Fibroblast of pulmonary artery (primary cell): ENCODE data around the gene MRPL17.
A peak's percentile ranks its signal among the peaks of the same experiment; 100 is the strongest.

Experiments
- DNase-seq: peaks from one replicate; pipeline ENCODE4 v3.0.0-alpha.2; 2010; ENCODE audit warnings: low read depth
- H3K4me3 ChIP-seq: replicated peaks from 2 replicates; pipeline ENCODE4 v1.5.1; 2011; ENCODE audit warnings: low read depth, mild to moderate bottlenecking, control low read depth, low read length, moderate library complexity
- CTCF ChIP-seq: IDR thresholded peaks from 2 replicates; pipeline ENCODE4 v1.5.1; 2011; ENCODE audit warnings: mild to moderate bottlenecking, control low read depth, low read length, inconsistent platforms; ENCODE audit errors: missing control alignments

The MRPL17 gene

GRCh38 chr11:6682936-6683861, at the start of gene MRPL17:
Gene MRPL17, minus strand, starts transcription at chr11:6683340. Its CDS starts 44 bp downstream, at chr11:6683296.
- peak within 1 kb of the TSS; percentile 96 for H3K4me3 ChIP-seq
- peak; percentile 80 for TF ChIP-seq CTCF
- peak; percentile 99 for DNase-seq

- no peak overlapping the region for H3K4me3 ChIP-seq
- DNase-seq, result no peak
These were observed 45.0 kb upstream of the MRPL17 start for GRCh38 chr11:6727971-6728760.

GRCh38 chr11:6725386-6725896, 42.3 kb upstream of the MRPL17 start:
- no peak for DNase-seq
- no peak for TF ChIP-seq CTCF

More at GRCh38 chr11:6727971-6728760, 45.0 kb upstream of the MRPL17 start:
- no peak for TF ChIP-seq CTCF

DNA sequence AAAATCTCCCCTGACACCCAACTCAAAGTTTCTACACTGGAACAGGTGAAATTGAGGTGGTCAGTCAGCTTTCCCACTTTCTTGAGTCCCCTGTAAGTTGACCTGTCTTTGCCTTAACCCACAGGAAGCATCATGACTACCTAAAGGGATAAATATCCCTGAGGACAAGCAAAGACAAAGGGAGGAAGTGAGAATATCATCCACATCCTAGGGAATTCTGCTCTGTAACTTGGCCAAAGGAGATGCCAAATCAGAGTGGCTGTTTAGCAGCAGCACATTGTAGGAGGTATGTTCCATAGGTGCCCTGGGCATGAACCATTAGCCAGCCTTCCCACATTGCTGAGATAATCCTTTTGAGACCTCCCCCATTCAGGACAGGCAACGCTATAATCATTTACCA, 40.9 kb upstream of the MRPL17 start:
- no peak for DNase-seq
- TF ChIP-seq CTCF, result no peak
- H3K4me3 ChIP-seq, result no peak overlapping the region

More at GRCh38 chr11:6725386-6725896, 42.3 kb upstream of the MRPL17 start:
- H3K4me3 ChIP-seq, result no peak overlapping the region

- no peak for TF ChIP-seq CTCF
- DNase-seq, result no peak
- no peak overlapping the region for H3K4me3 ChIP-seq
These were observed 38.2 kb upstream of the MRPL17 start for GRCh38 chr11:6721343-6721742.

DNA sequence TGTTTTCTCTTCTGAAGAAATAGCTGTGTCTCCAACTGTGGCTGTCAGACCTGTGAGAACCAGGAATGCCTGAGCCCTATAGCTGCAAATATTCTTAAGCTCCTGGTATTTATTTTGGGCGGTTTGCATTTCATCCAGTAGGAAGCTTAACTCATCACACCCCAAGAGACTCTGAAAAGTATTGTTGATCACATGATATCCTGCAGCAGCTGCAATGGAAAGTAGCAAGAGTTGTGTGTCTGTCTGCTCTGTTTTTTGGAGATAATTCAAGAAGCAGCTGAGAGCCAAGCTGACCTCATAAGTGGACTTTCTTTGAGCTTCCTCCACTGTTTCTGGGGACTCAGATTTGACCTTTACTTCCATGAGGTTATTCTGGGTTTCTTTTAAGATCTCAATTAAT, 36.4 kb upstream of the MRPL17 start:
- peak; percentile 11 for DNase-seq
- no peak for TF ChIP-seq CTCF

More for the DNA sequence above, 36.4 kb upstream of the MRPL17 start:
- no peak overlapping the region for H3K4me3 ChIP-seq
